C1 segment of cervical spinal cord (tissue), 14 donors: ENCODE measurements around the gene CFAP69.
A peak's percentile ranks its signal among the peaks of the same experiment; 100 is the strongest.
"Not testable (repeated sequence)": the region's sequence is repeated elsewhere in the genome, so short reads cannot be mapped to it uniquely, and the experiment has no call there.

ENCODE experiments used
- DNase-seq, 14 donors: peaks; one replicate each; lab custom pipeline; 2025; lab: John Stamatoyannopoulos, UW

Gene CFAP69

DNA sequence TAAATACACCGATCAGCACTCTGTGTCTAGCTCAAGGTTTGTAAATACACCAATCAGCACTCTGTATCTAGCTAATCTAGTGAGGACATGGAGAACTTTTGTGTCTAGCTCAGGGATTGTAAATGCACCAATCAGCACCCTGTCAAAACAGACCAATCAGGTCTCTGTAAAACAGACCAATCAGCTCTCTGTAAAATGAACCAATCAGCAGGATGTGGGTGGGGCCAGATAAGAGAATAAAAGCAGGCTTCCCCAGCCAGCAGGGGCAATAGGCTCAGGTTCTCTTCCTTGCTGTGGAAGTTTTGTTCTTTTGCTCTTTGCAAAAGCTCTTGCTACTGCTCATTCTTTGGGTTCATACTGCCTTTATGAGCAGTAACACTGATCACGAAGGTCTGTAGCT lies 90.0 kb downstream of the CFAP69 start:
- DNase-seq: not testable (repeated sequence)

DNA sequence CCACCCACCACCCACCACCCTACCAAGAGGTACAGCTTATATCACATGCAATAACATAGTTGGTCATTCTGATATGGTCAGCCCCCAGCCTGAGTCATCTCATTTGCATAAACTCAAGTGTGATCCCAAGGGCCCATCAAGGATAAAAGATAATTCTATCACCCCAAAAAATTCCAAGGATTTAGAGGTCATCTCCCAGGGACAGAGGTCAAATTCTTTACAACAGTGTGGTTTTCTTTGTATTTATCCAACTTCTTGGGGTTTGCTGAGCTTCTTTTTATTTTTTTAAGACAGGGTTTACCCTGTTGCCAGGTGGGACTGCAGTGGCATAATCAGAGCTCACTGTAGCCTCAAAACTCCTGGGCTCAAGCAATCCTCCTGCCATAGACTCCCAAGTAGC lies 92.1 kb downstream of the CFAP69 start:
- DNase-seq: no peak

DNA sequence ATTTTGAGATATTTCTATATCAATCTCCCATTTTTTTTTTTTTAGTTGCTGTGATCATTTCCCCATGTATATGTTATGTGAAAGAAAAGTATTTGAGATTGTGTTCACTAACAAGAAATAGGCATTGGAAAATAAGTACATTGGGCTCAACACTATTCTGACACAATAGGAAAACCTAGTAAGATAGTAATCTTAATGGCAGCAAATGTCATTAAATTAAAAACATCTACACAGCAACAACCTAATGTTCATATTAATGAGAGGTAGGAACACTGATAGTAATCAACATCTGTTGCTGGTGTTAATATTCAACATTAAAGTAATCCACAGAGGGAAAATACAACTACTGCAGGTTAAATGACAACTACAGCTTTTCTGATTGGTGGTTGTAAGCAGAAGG lies 100.0 kb downstream of the CFAP69 start:
- no peak for DNase-seq

DNA sequence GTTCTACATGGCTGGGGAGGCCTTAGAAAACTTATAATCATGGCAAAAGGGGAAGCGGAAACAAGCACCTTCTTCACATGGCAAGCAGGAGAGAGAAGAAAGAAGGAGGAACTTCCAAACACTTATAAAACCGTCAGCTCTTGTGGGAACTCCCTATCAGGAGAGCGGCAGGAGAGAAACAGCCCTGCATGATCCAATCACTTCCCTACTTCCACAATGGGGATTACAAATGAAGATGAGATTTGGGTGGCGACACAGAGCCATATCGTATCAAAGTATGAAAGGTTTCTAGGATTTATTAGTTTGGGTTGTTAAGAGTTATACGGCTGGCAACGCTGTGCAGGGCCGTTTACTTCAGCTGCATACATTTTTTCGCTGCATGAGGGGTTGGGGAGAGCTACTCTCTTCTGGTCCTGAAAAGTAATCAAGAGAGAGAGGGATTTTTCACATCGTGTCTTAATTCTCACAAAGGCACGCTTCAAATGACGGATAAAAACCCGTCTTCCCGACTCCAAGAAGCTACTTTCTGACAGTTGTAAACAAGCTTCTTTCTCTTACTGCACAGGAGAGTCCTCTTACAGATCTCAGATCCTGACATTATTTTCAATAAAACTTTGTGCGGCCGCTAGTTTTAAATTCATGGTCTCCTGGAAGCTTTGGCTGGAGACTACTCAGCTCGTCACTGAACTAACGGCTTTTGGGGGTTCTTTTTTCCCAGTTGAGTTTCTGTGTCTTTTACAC lies 100.8 kb downstream of the CFAP69 start:
- peak in 10 of 14 donors; percentile 13 to 72 (median 50) for DNase-seq

DNA sequence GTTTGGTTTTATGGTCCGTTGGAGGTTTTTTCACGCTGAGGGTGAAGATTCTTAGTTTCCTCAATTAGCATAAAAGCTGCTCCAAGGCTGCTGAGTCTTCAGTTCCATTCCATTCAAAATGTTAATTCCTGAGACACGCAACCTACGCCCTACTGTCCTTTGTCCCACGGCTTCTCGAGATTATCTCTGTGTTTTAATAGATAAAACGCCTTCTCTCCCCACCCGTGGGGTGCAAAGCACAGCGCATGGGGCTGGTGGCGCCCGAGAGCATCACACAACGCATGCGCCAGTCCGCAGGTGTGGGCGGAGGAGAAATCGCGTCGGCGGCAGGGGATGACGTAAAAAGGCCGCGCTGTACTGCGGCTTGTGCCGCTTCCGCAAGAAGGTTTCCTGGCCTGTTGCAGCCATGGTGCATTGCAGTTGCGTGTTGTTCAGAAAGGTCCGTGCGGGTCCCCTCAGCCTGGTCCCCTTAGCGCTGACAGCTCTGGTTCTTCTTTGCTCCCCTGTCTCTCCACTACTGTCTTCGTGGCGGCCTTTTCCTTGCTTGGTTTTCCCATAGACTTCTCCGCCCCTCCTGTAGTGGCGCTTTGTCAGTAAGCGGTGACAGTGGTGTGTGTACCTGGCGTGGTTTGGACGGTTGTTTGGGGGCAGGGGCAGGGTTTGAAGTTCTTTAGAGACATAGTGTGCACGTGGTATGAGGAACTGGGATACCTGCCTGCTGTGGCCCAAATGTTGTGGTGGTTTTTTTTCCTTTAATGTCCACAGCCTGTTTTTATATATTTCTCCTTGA lies 101.6 kb downstream of the CFAP69 start, which contains the start of gene GTPBP10:
Gene GTPBP10 (plus strand): TSS at position 381 of the 790 bp plus-strand sequence. CDS start 26 bp downstream, at position 407.
- DNase-seq: peak; percentile 46 to 93 (median 90)

DNA sequence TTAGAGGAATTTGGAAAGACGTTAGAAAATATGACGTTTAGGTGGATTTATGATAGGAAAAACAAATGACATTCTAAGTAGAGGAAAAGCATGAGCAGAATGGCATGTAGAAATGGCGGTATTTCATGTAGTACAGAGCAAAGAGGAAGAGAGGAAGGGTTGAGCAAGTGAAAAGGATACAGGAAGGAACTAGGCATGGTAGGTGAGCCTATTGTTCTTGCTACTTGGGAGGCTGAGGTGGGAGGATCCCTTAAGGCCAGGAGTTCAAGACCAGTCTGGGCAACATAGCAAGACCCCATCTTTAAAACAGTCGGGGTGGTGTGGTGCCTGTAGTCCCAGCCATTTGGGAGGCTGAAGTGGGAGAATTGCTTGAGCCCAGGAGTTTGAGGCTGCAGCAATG lies 102.8 kb downstream of the CFAP69 start:
- no peak for DNase-seq

DNA sequence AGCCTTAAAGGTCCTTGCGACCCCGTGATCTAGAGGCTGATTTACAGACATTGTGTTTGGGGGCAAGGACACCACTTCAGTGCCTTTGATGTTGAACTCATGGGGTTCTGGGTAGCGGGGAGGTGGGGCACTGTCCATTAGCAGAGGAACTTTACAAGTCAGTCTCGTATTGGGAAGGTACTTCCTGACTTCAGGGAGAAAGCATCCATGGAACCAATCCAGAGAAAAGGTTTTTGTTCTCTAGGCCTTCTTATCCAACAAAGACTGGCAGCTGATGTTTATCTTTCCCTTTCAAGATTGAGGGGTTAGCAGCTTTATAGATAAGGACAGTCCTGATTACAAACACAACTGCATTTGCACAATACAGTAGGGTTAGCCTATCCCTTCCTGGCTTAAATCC lies 104.3 kb downstream of the CFAP69 start:
- DNase-seq: no peak

DNA sequence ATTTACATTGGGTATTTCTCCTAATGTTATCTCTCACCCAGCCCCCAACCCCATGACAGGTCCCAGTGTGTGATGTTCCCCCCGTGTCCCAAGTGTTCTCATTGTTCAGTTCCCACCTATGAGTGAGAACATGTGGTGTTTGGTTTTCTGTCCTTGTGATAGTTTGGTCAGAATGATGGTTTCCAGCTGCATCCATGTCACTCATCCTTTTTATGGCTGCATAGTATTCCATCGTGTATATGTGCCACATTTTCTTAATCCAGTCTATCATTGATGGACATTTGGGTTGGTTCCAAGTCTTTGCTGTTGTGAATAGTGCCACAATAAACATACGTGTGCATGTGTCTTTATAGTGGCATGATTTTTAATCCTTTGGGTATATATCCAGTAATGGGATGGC lies 105.1 kb downstream of the CFAP69 start:
- not testable (repeated sequence) for DNase-seq

DNA sequence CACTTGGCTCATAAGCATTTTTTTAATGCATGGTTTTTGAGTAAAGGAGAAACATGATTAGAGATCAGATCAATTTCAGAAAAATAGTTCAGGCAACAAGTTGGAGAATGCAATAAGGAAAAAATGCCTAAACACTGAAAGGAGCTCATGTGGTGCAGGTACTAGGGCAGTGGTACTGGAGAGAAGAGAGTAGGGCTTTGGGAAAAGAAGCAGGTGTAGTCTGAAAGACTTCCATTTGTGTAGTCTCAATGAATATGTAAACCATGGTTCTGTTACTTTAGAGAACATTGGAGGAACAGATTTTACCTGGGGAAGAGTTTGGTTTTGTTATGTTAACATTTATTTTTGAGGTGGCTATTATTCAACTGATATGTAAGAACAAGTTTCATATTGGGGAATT lies 107.0 kb downstream of the CFAP69 start:
- no peak for DNase-seq
